Activated T-helper 1 cell treated with Interleukin-2 at 50 U/mL for 16 hours (primary cell): ENCODE measurements around the gene ADGRD1.

Source experiments
- DNase-seq: peaks from one replicate; pipeline ENCODE4 v3.0.0-alpha.2; 2020; ENCODE audit warnings: low read depth

The ADGRD1 gene

DNA sequence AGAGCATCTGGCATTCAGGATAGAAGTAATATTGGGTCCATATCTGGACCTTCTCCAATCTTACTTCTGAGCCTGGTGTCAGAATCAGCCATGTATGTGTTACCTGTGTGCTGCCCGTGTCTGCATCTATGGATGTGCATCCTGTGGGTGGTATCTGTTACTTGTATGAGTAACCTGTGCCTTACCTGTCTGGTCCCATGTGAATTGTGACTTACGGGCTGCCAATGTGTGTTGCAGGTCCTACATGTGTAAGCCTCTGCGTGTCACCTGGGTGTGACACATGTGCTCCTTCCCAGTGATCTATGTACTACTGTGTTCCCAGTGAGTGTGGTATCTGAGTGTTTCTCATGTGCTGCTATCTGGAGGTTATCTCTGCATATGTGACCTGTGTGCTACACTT is 208.4 kb downstream of the ADGRD1 start:
- no peak for DNase-seq

DNA sequence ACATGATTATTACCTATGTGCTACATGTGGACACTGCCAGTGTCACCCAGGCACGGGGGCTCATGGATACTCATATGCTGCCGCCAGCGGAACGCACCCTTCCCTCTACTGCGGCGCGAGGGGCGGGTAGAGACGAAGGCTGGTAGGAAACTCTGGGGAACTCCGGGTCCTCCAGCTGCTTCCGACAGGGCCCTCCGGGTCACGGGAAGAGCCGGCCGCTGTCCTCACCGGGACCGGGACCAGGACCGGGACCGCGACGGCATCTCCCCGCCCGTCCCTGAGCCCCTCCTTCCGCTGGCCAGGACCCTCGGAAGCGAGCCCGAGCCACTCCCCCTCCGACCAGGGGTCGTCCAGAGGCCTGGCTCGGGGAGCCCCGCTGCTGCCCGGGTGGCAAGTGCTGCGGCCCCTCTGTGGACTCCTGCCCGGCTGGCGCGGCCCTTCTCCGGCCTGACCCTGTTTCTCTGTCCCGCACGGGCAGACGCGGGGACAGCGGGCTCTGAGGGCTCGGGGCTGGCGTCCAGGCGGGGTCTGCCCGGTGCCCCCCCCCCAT is 209.6 kb downstream of the ADGRD1 start:
- no peak for DNase-seq

DNA sequence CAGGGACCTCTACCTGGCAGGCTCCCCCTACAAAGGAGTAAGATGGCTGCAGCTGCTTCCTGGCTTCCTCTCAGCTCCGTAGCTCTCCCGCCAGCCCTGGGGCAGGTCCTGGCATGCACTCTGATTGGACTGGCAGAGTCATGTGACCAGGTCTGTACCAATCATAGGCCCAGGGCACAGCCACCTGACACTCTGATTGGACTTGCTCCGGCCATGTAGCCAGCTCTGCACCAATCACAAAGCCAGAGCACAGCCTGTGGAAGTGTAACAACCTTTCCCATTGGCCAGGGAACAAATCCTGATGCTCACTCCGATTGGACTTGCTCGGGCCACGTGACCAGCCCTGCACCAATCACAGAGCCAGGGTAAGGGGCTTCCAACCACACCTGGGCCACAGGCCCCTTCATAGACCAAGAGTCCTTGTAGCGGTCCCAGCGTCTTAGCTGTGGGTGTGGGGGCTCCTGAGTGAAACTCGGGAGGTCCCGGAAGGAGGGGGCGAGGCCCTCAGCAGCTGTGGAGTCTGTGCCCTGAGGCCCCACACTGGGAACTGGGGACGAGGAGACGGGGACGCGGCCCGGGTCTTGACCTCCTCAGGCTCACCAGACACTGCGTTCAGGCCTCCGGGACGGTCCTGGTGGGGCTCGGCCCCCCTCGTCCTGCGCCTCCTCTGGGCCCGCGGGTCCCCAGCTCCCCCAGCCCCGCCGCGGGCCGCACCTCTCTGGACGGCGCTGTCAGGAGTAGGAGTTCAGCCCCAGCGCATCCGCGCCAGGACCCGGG is 210.6 kb downstream of the ADGRD1 start:
- no peak for DNase-seq

DNA sequence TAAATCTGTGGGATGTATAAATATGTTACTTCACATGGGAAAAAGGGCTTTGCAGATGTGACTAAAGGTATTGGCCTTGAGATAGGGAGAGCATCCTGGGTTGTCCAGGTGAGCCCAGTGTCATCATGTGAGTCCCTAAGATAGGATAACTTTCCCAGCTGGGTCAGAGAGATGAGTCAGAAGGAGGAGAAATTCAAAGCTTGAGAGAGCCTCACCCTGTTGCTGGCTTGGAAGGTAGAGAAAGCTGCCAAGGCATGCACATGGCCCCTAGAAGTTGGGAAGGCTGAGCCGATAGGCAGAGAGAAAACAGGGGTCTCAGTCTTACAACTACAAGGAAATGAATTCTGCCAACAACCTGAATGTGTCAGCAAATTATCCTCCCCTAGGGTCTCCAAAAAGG is 213.0 kb downstream of the ADGRD1 start:
- no peak for DNase-seq

DNA sequence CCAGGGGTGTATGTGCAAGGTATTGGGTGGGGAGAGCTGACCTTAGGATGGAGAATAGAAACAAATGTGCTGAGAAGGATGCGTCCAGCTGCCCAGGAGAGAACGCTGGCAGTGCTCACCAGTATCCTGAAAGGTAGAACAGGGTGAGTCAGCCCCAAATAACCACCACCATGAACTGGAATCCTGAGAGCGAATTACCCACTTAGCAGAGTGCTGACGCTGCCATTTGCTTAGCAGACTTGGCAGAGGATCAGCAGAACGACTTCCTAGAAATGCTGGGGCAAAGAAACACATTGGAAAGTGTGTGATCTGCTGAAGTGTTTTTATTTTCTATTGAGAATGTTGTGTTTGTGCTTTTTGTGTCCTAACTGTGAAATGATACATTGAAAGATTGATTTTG is 213.6 kb downstream of the ADGRD1 start:
- no peak for DNase-seq

- no peak for DNase-seq
Observed at GRCh38 chr12:131171029-131171428, 217.3 kb downstream of the ADGRD1 start.

GRCh38 chr12:131174901-131175300 is 221.2 kb downstream of the ADGRD1 start:
- no peak for DNase-seq

- no peak for DNase-seq
Observed at GRCh38 chr12:131176266-131176665, 222.6 kb downstream of the ADGRD1 start.

DNA sequence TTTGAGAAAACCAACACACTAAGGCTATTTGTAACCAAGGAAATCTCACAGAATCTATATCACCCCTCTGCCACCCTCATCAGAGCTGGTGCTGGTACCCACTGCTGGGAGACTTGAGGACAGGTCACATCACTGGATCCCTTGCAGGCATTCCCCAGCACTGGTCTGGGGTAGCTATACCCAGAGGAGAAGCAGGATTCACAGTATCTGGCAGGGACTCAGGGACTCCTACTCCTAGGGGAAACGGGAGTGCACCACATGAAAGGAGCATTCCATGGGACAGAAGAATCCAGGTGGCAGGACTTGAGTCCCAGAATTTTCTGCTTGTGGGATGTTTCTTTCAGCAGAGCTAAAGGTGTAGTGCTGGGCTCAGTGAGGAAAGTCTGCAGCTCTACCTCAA is 223.2 kb downstream of the ADGRD1 start:
- DNase-seq = no peak

DNA sequence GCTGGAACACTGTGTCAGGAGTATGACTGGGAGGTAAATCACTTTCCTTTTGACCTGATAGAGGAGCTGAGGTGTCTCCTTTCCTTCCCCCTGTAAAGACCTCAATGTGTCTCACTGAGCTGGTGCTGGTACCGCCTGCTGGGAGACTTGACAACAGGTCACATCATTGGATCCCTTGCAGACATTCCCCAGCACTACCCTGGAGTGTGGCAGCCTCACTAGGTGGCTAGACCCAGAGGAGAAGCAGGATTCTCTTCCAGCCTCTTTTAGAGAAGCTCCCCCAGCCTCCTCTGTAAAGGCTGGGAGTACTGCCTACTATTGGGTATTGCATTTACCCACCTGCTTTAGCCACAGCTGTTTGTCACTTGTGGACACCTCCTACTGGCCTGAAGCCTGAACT is 223.9 kb downstream of the ADGRD1 start:
- DNase-seq = no peak

GRCh38 chr12:131187602-131188001 is 233.9 kb downstream of the ADGRD1 start:
- DNase-seq = no peak

DNA sequence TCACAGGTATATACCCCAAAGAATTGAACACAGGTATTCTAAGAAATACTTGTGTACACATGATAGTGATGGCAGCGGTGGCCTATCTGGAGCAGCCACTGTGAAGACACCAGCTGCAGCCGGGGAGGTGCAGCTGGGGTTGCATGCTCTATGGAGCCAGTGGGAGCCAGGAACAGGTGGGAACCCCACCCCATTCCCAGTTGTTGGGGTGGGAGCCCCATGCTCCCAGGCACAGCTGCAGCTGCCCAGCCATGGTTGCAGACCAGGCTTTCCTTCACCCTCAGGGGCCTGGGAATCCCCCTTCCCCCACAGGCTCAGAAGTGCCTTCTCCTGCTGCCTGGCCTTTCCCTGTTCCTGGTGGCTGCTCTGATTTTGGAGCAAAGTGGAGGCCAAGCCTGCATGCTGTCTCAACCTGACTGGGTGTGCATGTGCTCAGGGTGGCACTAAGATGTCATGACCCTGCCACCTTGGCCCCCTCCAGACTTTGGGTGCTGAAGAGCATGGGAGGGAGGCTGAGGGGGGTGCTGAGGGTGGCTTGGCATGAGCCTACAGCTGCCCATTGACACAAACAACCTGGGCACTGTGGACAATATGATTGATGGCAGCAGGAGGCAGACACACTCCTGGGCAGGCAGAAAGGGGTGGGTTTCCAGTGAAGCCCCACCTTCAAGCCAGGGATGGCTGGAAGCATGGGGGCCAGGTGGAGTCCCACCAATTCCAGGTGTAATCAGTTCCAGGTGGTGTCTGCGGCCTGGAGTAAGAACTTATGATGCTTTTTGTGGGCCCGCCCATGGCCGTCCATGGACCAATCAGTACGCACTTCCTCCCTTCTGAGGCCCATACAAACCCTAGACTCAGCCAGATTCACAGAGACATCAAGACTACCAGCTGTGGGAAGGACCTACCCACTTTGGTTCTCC is 234.7 kb downstream of the ADGRD1 start:
- DNase-seq = no peak

GRCh38 chr12:131189781-131190180 is 236.1 kb downstream of the ADGRD1 start:
- no peak for DNase-seq

GRCh38 chr12:131190965-131191364 is 237.3 kb downstream of the ADGRD1 start:
- no peak for DNase-seq
